ENCODE results near the gene DGKK. TPM values are rescaled to one million over a fixed set of nuclear protein-coding genes. Genes with fewer than 3 reads are reported as not detected.

The DGKK gene
- total and polyA plus RNA-seq, 11 donors: not detected

DNA sequence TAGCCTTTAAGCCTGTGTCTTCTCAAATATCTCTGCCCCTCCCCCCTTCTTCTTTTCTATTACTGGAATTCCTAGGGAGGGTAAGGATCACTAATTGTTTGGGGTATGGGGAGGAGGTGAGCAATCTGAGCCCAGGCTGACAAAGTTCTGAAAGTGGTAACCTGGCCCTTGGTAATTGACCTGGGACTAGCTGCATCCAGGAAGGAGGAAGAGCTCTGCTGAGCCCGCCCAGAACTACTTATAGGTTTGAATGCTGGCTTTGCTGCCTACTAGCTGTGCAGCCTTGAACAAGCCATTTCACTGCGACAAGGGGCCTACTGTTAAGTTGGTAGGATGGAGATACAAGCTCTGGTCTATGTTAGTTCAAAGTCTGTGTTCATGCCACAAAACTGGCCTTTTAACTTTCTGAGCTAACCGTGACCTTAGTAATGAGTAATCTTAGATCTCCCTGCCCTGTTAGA is 37.8 kb downstream of the DGKK start:
- Histone ChIP-seq H3K27me3 (peaks cover 0 to 37% (median 0%) of the 10 kb centered on the region in 9 donors), H3K36me3 (no peaks in the 10 kb centered on the region), H3K4me1 (no peaks in the 10 kb centered on the region), H3K9me3 (no peaks in the 10 kb centered on the region), H3K4me3 (no peak overlapping the region), H3K27ac (no peak overlapping the region)
- intact Hi-C loops (cut with DNase I): no loop called here
- 43 to 73% (median 65%) methylated on average over 3 of the region's 3 CpGs for WGBS, 4 donors
- TF ChIP-seq, protein P1, sequence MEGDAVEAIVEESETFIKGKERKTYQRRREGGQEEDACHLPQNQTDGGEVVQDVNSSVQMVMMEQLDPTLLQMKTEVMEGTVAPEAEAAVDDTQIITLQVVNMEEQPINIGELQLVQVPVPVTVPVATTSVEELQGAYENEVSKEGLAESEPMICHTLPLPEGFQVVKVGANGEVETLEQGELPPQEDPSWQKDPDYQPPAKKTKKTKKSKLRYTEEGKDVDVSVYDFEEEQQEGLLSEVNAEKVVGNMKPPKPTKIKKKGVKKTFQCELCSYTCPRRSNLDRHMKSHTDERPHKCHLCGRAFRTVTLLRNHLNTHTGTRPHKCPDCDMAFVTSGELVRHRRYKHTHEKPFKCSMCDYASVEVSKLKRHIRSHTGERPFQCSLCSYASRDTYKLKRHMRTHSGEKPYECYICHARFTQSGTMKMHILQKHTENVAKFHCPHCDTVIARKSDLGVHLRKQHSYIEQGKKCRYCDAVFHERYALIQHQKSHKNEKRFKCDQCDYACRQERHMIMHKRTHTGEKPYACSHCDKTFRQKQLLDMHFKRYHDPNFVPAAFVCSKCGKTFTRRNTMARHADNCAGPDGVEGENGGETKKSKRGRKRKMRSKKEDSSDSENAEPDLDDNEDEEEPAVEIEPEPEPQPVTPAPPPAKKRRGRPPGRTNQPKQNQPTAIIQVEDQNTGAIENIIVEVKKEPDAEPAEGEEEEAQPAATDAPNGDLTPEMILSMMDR (IDR thresholded peaks at IDR 0.05): no peak
- no peak for TF ChIP-seq POLR2A (IDR thresholded peaks at IDR 0.05)
- DNase-seq (no peak), ATAC-seq (no peak)

DNA sequence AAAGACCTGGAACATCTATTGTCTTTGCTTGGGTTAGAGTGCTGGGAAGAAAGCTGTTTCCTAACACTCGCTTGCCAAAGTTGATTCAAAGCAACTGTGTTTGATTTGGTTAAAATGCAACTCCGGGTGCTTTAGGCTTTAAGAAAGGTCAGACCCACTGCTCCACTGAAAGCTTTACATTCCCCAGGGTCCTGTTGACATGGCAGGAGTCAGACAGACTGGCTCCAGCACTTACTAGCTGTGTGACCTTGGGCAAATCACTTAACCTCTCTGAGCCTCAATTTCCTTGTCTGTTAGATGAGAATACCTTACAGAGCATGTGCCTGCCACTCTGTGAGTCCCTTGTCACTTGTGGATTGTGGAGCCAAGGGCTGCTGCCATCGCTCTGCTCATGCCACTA is 39.0 kb downstream of the DGKK start:
- no peaks in the 10 kb centered on the region for H3K36me3 ChIP-seq
- ATAC-seq: no peak
- no peak overlapping the region for H3K27ac ChIP-seq
- TF ChIP-seq, protein P1 (IDR thresholded peaks at IDR 0.05): no peak
- TF ChIP-seq POLR2A (IDR thresholded peaks at IDR 0.05): no peak
- 64 to 73% (median 70%) methylated on average over 2 to 3 of the region's 3 CpGs for WGBS, 4 donors
- no peaks in the 10 kb centered on the region for H3K9me3 ChIP-seq
- H3K4me3 ChIP-seq: no peak overlapping the region
- intact Hi-C loops (cut with DNase I): no loop called here
- no peak for DNase-seq
- H3K4me1 ChIP-seq: no peaks in the 10 kb centered on the region
- H3K27me3 ChIP-seq: peaks cover 0 to 35% (median 0%) of the 10 kb centered on the region in 9 donors

DNA sequence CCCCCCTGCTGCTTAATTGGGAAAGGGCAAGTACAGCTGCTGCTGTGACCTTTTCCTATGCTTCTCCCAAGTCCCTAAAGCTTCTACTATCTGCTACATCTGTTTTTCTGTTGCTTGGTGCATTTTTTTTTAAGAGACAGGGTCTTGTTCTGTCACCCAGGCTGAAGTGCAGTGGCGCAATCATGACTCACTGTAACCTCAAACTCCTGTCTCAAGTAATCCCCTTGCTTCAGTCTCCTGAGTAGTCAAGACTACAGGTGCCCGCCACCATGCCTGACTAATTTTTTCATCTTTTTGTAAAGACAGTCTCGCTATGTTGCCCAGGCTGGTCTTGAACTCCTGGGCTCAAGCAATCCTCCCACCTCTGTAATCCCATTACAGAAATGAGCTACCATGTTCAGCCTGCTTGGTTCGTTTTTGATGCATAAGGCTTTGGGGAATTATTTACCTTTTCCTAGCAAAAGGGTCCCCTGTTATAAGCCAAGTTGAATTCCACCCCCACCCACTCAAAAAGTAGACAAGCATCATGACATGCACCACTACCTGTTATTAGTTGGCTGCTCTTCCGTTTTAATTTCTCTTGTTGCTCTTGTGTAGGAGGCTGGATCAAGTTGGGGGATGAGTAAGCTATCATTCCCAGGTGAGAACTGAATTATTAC is 39.6 kb downstream of the DGKK start:
- TF ChIP-seq, protein P1 (IDR thresholded peaks at IDR 0.05): no peak
- no peak for TF ChIP-seq POLR2A (IDR thresholded peaks at IDR 0.05)
- Histone ChIP-seq H3K27ac (no peak overlapping the region), H3K27me3 (peaks cover 0 to 33% (median 0%) of the 10 kb centered on the region in 9 donors), H3K4me1 (no peaks in the 10 kb centered on the region), H3K36me3 (no peaks in the 10 kb centered on the region), H3K9me3 (no peaks in the 10 kb centered on the region), H3K4me3 (no peak overlapping the region)
- no peak for DNase-seq
- intact Hi-C loops (cut with DNase I): no loop called here
- 58 to 84% (median 69%) methylated on average over 5 of the region's 5 CpGs for WGBS, 4 donors
- ATAC-seq: no peak

DNA sequence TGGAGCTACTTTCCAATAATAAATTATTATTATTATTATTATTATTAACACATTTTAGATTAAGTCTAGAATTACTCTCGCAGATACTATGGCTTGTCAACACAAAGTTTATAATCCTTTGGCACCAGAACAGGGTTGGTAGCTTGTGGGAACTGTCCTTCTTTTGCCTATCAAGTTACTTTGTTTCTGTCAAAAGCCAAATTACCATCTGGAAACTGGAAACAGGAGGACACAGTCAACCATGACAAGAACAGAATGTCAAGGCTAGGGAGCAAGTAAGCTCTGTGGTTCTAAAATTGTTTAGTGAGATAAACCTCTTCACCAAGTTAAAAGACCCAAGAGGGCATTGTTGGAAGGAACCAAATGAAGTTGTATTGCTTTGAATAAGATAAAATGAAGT is 42.5 kb downstream of the DGKK start:
- no peaks in the 10 kb centered on the region for H3K36me3 ChIP-seq
- DNase-seq (no peak), ATAC-seq (no peak)
- intact Hi-C loops (cut with DNase I): no loop called here
- no peak for TF ChIP-seq POLR2A (IDR thresholded peaks at IDR 0.05)
- TF ChIP-seq, protein P1 (IDR thresholded peaks at IDR 0.05): no peak
- no peaks in the 10 kb centered on the region for H3K9me3 ChIP-seq
- WGBS, 4 donors: 81 to 92% (median 85%) methylated on average over 1 of the region's 1 CpG
- H3K27ac ChIP-seq: no peak overlapping the region
- H3K4me1 ChIP-seq: no peaks in the 10 kb centered on the region
- H3K27me3 ChIP-seq: peaks cover 0 to 32% (median 0%) of the 10 kb centered on the region in 9 donors
- no peak overlapping the region for H3K4me3 ChIP-seq

All from heart left ventricle (tissue), 16 donors.